HG03378 (cell line): ENCODE results near the gene CFAP251.

Experiments
- ATAC-seq: cut with Tn5 transposase; IDR thresholded peaks from one replicate; pipeline ENCODE4 v1.9.1; 2021; ENCODE audit warnings: mild to moderate bottlenecking, moderate library complexity; ENCODE audit not compliant: unreplicated experiment

The CFAP251 gene

DNA sequence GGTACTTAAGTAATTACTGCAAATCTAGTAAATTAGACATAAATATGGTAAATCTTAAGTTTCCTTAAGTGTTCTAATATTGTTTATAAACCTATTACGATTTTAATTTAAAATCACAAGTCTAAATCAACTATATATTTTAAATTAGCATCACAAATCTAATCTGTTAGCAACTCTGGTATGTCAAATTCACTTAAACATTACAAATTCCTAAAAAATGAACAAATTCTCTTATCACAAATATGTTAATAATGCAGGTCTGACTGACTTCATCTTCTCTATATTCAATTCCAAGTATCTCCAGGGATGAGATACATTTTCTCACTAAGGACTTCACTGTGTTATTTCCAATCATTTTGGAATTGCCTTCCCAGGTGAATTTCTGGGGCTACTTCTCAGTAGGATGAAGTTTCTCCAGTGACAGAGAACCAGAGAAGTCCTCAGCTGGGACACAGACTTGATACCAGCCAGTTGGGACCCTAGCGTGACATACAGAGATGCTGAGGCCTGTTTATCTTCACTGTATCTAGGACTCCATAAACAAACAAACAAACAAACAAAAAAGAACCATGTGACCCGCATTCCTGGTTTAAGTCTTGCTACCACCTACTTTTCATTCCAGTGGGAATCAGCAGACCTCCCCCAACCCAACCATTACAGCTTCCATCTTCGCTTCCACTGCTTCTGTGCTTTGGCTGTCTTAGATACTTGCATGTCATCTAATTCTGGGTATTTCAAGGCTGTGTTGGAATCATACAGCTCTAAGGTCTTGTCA is 21.8 kb downstream of the CFAP251 start:
- ATAC-seq = no peak

DNA sequence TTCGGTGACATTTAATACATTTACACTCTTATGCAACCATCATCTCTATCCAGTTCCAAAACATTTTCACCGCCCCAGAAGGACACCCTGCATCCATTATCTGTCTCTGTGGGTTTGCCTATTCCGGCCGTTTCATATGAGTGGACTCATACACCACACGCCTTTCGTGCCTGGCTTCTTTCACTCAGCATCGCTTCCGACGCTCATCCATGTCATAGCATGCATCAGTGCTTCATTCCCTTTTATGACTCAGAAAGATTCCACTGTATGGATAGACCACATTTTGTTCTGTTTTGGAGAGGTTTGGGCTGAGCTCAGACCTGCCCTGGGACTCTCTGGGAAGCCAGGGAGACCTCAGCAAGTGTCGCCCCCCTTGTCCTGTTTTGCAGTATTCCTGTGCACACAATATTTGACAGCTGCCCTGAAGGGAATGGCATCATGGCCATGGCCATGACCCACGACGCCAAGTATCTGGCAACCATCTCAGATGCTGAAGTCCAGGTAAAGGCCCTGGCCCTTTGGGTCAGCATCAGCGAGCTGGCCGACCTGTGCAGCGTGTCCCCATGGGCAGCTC is 23.8 kb downstream of the CFAP251 start:
- ATAC-seq = no peak

DNA sequence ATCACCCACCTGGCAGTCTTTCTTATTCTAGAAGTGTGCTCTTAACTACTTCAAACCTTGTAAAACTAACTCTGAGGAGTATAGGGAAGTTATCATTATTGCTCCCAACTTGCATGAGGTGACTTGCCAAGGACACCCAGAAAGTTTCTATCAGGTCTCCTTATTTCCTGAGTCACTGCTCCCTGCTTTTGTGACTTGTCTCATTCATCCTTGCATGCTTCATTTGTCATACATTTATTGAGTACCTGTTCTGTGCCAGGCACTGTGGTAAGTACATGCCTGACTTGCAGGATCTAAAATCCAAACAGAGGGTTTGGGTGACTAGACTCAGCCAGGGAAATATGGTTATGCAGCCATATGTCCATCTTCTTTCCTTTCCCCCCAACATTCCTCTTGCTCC is 25.5 kb downstream of the CFAP251 start:
- ATAC-seq = no peak

DNA sequence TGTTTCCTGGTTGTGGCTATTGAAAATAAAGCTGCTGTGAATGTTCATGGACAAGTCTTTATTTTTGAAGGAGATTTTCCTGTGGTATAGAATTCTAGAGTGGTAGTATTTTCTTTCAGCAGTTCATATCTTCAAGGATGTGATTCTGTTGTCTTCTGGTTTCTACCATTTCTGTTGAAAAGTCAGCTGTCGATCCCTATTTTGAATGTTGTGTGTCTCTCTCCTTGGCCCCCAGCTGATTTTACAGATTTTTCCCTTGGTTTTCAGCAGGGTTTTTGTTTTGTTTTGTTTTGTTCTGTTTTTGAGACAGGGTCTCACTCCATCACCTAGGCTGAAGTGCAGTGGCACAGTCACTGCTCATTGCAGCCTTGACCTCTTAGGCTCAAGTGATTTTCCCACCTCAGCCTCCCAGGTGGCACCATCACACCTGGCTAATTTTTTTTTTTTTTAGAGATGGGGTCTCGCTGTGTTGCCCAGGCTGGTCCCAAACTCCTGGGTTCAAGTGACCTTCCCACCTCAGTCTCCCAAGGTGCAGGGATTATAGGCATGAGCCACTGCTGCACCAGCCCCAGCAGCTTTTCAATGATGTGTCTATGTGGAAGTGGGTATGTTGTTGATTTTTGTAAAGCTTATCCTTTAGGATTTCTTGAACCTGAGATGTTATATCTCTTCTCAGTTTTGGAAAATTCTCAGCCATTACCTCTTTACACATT is 28.1 kb downstream of the CFAP251 start:
- ATAC-seq = no peak

DNA sequence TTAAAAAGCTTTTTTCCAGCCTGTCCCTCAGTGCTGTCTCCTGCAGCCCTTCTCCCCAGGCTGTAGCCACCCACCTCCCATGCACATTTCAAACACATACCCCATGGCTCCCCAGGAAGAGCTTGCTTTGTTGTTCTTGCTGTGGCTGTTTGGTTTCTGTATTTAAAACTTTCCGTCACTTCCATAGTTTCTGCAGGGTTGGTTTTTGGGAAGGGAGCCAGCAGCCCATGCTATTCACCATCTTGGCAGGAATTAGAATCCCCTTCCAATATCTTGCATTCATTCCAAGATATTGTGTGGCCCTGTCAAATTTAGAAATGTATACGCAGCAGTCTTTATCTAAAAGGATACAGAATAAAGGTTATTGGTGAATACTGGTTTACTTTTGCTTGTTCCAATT is 29.6 kb downstream of the CFAP251 start:
- no peak for ATAC-seq

DNA sequence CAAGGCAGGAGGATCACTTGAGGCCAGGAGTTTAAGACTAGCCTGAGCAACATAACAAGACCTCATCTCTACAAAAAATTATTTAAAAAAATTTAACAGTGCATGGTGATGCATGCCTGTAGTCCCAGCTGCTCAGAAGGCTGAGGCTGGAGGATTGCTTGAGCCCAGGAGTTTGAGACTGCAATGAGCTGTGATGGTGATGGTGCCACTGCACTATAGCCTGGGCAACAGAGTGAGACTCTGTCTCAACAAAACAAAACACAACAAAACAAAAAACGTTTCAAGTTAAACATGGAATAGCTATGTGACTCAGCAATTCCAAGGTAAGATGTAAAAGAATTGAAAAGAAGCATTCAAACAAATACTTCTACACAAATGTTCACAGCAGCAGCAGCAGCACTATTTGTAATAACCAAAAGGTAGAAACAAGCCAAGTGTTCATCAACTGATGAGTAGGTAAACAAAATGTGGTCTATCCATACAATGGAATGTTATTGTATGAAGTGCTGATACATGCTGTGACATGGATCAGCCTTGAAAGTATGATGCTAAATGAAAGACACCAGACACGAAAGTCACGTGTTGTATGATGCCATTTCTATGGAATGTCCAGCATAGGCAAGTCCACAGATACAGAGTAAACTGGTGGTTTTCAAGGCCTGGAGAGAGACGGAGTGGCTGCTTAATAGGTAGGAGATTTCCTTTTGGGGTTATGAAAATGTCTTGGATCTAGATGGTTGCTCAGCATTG is 31.4 kb downstream of the CFAP251 start:
- no peak for ATAC-seq

DNA sequence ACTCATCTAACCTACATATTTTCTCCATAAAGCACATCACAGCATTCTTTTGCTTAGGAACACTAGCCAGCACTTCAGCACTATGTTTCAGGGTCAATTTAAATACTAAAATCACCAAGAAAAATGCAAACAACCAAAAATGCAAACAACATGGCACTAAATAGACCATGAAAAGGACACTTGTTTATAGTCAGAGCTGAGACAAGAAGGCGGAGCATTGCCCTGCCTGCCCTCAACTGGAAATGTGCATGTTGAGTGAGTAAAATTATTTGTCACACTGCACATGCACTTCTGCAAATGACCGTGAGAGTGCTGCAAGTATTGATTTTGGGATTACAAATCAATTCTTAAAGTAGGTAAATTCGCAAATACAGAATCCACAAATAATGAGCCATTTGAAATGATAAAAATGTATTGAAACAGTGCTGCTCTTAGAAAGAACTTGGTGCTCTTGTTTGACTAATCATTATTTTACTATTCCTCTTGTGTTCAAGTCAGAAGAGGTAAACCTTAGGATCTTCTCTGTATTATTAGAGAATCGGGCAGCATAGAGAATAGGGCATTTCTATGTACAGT is 34.8 kb downstream of the CFAP251 start:
- no peak for ATAC-seq

DNA sequence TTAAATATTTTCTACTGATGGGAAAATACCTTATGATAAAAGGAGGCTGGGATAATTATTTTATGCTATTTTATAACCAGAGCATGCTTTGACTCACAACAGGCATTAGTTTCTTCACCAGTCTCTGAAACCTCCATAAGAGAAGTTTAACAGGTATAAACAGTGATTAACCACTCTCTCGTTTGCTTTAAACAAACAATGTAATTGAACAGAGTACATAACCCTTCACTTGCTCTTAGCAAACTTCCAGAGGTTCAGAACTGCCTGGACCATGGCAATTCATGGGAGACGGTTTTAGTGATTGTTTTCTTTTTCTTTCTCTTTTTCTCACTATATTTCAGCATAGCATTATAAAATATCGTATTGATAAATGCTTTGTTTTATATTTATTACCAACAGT is 35.3 kb downstream of the CFAP251 start:
- no peak for ATAC-seq

DNA sequence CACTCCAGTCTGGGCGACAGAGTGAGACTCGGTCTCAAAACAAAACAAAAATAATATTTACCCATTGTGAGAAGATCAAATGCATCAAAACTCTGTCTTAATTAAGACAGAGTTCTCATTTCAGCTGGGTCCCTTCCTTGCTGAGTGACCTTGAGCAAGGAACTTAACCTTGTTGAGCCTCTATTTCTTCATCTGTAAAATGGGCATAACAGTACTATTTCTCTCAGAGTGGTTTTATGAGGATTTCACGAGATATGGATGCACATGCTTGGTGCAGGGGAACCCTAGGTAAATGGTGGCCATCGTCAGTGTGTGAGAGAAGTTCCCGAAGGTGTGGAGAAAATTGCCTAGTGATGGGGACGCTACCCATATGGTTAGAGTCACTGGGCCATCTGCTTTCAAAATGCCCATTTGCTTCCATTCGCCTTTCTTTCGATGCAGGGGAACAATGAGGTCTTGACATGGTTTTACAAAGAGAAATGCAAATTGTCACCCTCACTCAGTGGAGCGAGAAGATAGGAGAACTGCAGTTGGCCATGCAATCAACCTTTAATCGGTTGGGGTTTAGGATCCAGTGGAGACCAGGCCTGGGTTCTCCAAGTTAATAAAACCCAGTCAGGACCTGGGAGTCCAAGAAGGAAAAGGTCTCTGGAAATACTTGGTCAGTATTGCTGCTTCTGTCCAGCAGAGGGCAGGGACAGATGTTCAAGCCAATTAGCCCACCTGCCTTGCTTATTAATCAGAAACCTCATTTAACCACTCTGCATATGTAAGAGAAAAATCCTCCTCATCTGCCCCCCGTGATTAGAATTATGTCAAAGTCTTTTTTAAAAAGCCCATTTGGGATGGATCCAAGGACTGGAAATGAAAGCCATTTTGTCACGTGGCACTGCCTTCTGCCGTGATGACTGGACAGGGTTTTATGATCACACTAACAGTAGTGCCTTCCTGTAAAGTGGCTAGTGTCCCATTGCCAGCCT is 37.2 kb downstream of the CFAP251 start:
- ATAC-seq = no peak

DNA sequence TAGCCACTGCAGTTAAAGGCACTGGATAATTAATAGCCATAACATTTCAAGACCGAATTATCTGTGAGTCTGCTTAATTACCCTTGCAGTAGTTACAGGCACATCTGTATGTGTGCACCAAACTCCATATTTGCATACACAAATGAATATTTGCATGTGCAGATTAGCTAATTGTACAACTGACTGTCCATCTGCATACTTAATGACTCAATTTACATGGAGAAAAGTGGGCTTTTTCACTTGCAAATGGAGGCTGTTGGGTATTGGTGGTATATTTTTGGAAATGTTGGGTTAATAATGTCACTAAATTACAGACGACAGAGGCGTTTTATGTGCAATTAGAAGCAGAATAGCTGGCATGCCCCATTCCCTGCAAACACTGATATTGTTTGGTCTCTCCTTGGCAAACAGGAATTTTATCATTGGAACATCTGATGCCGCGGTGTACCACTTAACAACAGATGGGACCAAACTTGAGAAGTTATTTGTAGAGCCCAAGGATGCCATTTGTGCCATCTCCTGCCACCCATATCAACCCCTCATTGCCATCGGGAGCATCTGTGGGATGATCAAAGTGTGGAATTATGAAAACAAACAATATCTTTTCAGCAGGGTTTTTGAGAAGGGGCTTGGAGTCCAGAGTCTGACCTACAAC is 39.6 kb downstream of the CFAP251 start:
- ATAC-seq = no peak

DNA sequence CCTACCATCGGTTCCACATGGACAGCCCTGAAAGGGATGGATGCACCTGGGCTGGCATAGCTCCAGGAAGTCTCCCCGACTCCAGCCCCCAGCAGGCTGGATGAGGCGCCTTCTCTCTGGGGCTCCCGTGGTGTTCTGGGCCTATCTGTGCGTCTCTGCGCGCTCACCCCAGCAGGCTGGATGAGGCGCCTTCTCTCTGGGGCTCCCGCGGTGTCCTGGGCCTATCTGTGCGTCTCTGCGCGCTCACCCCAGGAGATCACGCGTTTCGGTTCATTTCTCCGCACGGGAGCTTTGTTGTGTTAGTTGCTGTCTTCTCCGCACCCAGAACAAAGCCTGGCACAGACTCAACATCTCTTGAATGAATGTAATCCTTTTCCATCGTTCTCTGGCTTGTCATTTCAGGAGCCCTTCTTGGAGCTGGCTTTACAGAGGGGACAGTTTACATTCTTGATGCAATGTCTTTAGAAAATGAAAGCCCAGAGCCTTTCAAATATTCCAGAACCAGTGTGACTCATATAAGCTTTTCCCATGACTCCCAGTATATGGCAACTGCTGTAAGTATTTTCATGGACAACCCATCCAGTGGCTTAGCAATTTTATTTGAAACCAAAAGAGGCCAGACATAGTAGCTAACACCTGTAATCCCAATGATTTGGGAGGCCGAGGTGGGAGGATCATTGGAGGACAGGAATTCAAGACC is 40.3 kb downstream of the CFAP251 start:
- ATAC-seq = no peak

DNA sequence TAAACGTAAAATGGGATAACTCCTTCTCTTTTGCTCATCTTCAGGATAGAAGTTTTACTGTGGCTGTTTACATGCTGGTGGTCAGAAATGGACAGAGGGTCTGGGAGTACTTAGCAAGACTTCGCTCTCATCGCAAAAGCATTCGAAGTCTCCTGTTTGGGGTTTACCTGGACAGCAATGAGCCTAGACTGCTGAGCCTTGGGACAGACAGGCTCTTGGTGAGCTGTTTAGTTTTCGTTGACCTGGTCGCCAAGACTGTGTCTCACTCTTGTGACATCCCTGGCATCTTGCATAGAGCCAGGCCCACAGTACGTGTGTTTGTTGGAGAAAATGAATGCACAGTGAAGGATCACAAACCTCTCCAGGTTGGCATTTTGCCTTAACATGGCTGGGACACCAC is 42.1 kb downstream of the CFAP251 start:
- no peak for ATAC-seq

DNA sequence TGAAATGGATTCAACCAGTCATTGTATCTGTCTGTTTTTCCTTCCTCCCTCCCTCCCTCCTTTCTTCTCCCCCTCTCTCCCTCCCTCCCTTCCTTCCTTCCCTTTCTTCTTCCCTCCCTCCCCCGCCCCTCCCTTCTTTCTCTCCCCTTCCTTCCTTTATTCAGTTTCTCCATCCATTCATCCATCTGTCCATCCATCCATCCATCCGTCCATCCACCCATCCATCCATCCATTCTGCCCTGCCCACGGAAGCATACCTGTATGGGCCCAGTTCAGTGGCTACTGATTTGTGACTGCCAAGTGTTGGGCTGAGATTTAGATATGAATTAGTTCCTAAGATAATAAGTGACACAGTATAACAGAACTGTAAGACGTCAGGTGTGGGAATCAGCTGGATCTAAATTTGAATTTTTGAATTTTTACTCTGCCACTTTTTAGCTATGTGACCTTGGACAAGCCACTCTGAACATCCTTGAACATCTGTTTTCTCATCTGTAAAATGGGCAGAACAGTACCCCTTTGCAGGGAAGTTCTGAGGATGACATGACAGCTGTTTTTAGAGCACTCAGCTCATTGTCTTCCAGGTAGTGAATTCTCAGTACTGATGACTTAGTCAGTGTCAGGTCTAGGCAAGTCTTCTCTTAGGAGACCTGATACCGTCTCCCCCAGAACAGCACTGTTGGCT is 42.9 kb downstream of the CFAP251 start:
- no peak for ATAC-seq

DNA sequence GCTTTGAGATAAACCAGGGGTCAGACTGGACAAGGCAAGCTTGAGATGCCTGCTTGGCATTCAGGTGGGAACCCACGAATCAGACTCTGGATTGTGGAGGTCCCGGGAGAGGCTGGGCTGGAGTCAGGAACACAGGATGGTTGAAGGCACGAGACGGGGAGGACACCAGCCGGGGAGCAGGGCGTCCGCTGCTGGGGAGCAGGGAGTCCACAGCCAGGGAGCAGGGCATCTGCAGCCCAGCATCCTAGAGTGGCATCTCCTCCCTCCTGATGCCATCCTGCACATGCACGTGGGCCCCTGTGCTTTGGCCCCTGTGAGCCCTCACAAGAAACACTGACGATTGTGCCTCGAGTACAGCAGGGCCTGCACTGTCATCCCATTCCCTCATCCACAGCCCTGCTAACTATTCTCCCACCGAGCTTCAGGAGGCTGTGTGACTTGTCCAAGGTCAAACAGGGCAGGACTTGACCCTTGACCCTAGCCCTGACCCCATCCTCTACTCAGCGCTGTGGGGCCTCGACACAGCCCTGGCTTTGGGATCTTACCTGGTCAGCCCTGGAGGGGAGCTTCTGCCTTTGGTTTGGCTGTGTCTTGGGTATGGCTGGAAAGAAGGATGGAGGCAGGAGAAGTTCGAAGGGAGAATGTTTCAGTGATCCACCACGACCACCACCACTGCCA is 45.1 kb downstream of the CFAP251 start:
- ATAC-seq = no peak

DNA sequence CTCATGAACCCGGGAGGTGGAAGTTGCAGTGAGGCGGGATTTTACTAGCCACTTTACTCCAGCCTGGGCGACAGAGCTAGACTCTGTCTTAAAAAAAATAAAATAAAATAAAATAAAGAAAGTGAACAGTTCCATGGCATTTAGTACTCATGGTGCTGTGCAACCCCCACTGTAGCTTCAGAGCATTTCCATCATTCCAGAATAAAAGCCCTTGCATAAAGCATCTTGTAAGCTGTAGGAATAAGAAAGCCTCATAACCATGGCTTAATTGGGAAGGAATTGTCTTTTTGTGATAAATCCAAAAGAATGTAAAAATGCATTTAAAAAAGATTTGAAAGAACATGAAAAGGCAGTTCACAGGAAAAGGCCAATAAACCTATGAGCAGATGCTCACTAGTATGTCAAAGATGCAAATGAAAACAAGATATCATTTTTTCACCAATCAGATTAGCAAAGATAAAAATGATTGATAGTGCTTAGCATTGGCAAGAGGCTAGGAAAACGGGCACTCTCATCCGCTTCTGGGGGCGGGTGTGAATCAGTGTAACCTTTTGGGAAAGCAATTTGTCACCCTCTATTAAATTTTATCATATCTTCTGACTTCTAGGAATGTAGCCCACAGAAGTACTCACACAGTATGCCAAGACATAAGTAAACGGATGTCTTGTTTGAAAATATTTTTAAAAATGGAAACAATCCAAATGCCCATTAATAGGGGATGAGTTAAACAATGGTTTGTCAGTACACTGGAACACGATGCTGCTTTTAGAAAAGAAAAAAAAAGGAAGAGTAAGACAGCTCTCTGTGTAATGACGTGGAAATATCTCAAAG is 46.6 kb downstream of the CFAP251 start:
- no peak for ATAC-seq

DNA sequence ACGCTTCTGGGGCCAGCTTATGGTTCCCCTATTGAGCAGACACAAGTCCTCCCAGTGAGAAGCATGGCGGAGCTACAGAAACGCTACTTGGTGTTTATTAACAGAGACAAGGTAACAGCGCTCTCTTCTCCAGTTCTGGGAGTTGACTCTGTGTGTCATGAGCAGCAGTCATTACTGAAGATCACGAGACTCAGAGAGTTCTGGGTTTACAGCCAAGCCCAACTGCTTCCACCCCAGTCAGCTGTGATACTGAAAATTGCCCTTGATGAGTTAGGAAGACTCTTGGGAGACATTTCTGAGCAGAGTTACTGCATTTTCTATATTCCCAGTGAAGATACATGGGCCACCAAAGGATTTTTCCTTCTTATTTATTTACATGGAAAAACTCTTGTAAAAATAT is 48.6 kb downstream of the CFAP251 start:
- no peak for ATAC-seq

DNA sequence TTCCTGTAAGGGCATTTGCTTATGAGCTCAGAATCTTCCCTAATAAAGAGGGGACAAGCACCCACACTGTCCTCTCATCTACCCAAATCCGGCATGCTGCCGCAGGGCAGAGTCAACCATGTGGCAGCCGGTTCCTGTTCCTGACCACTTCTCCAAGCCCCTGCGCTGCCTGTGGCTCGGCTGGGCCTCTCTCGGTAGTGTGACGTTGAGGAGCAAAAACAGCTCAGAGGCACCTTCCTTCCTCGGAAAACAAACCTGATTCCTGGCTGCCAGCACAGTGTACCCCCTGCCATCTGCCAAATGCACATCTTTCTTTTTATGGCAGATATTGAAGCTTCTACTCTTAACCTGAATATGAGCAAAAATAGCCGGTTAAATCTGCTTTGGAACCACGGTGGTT is 50.5 kb downstream of the CFAP251 start:
- ATAC-seq = no peak
